HepG2 (cell line): ENCODE results near the gene EIF3B. TPM values are rescaled to one million over a fixed set of nuclear protein-coding genes. Genes with fewer than 3 reads are reported as not detected.

ENCODE experiments used
- CREB1 ChIP-seq, 2 experiments: fragments of 450-650 bp in 1 of 2; IDR thresholded peaks; 2 replicates each; pipeline ENCODE4 v1.6.1; 2016 to 2017; ENCODE audit warnings: control low read depth in 1 of 2, mild to moderate bottlenecking in 1 of 2, missing compliant biosample characterization in 1 of 2, missing genetic modification characterization in 1 of 2
- GATAD2A ChIP-seq: IDR thresholded peaks from 2 replicates; pipeline ENCODE4 v1.6.1; 2016
- PRMT3 ChIP-seq: sonication (generic); formaldehyde crosslinking; IDR thresholded peaks from 2 replicates; pipeline ENCODE4 v1.8.1; 2022; ENCODE audit warnings: low read depth, mild to moderate bottlenecking, moderate library complexity, missing genetic modification reagents, borderline replicate concordance
- SMARCC2 ChIP-seq: fragments of 450-650 bp; IDR thresholded peaks from 2 replicates; pipeline ENCODE4 v1.6.1; 2017; ENCODE audit warnings: antibody characterized with exemption, mild to moderate bottlenecking
- SRSF4 ChIP-seq: fragments of 200-400 bp; formaldehyde crosslinking; IDR thresholded peaks from one replicate; pipeline ENCODE4 v1.6.1; 2018; ENCODE audit warnings: mild to moderate bottlenecking, low read depth, low read length, moderate library complexity; ENCODE audit not compliant: poor library complexity, severe bottlenecking
- TARDBP ChIP-seq: sonication (generic); formaldehyde crosslinking; IDR thresholded peaks from 2 replicates; pipeline ENCODE4 v1.8.0; 2022; ENCODE audit warnings: mild to moderate bottlenecking, missing genetic modification reagents
- TBL1XR1 ChIP-seq: fragments of 150-350 bp; IDR thresholded peaks from 2 replicates; pipeline ENCODE4 v1.6.1; 2014; ENCODE audit warnings: borderline replicate concordance, low read length; ENCODE audit not compliant: partially characterized antibody
- TEAD3 ChIP-seq: optimal IDR thresholded peaks from 2 replicates; pipeline ENCODE3; 2016; ENCODE audit warnings: borderline replicate concordance
- YY1 ChIP-seq: IDR thresholded peaks from 2 replicates; pipeline ENCODE4 v1.6.1; 2011; ENCODE audit warnings: low read length, low read depth, moderate library complexity, mild to moderate bottlenecking; ENCODE audit not compliant: insufficient read depth, insufficient replicate concordance
- ZFP36L1 ChIP-seq: sonication (generic); formaldehyde crosslinking; IDR thresholded peaks from 2 replicates; pipeline ENCODE4 v1.8.0; 2022; ENCODE audit warnings: mild to moderate bottlenecking, missing genetic modification reagents, moderate library complexity
- ZMYM4 ChIP-seq: sonication (generic); formaldehyde crosslinking; IDR thresholded peaks from 2 replicates; pipeline ENCODE4 v1.8.1; 2023; ENCODE audit warnings: mild to moderate bottlenecking, missing genetic modification reagents
- ZNF251 ChIP-seq: sonication (generic); formaldehyde crosslinking; IDR thresholded peaks from 2 replicates; pipeline ENCODE4 v1.9.0; 2021; ENCODE audit warnings: mild to moderate bottlenecking, missing genetic modification reagents
- ZNF761 ChIP-seq: sonication (generic); formaldehyde crosslinking; conservative IDR thresholded peaks from 2 replicates; pipeline ENCODE4 v1.4.0; 2020; ENCODE audit warnings: mild to moderate bottlenecking, missing genetic modification reagents
- ZSCAN29 ChIP-seq: sonication (generic); formaldehyde crosslinking; conservative IDR thresholded peaks from 2 replicates; pipeline ENCODE4 v1.4.0; 2020; ENCODE audit warnings: mild to moderate bottlenecking, missing genetic modification reagents
- polyA plus RNA-seq, 8 experiments: library from polyadenylated mRNA; depleted of rRNA in 3 of 8; stranded (reverse) in 7 of 8; unstranded in 1 of 8; fragments of >200 nt; fragmentation: Illumina TruSeq in 4 of 8; extraction: Trizol in 4 of 8; gene quantifications; 2 replicates each; pipeline versions ENCODE4 v1.2.1 to v1.2.3, GENCODE V29; 2011 to 2016; ENCODE audit warnings: low read depth in 4 of 8, missing spikeins in 1 of 8, mixed read lengths in 1 of 8; ENCODE audit not compliant: insufficient read depth in 1 of 8
- total RNA-seq, 5 experiments: library from RNA; depleted of rRNA; stranded (reverse); fragments of >200 nt; fragmentation: Illumina TruSeq; extraction: Trizol; gene quantifications; 2 replicates each; pipeline ENCODE4 v1.2.3, GENCODE V29; 2016; ENCODE audit warnings: low read depth in 1 of 5
- TF ChIP-seq, protein P1 (sequence below): sonication (generic); formaldehyde crosslinking; IDR thresholded peaks from 2 replicates; pipeline ENCODE4 v1.4.0; 2020; ENCODE audit warnings: missing genetic modification reagents
- TF ChIP-seq, protein P2 (sequence below): sonication (generic); formaldehyde crosslinking; IDR thresholded peaks from 2 replicates; pipeline ENCODE4 v1.4.0; 2020; ENCODE audit warnings: missing genetic modification reagents, borderline replicate concordance
- TF ChIP-seq, protein P3 (sequence below): sonication (generic); formaldehyde crosslinking; IDR thresholded peaks from 2 replicates; pipeline ENCODE4 v1.5.0; 2020; ENCODE audit warnings: missing genetic modification reagents
- TF ChIP-seq, protein P4 (sequence below): sonication (generic); formaldehyde crosslinking; conservative IDR thresholded peaks from 2 replicates; pipeline ENCODE4 v1.4.0; 2020; ENCODE audit warnings: missing genetic modification reagents

EIF3B gene
- total and polyA plus RNA-seq, 2 of the 13 experiments (the other 11 are each of a cell fraction or from before 2014, with no cell fraction given) = 92.2 to 241 TPM

DNA sequence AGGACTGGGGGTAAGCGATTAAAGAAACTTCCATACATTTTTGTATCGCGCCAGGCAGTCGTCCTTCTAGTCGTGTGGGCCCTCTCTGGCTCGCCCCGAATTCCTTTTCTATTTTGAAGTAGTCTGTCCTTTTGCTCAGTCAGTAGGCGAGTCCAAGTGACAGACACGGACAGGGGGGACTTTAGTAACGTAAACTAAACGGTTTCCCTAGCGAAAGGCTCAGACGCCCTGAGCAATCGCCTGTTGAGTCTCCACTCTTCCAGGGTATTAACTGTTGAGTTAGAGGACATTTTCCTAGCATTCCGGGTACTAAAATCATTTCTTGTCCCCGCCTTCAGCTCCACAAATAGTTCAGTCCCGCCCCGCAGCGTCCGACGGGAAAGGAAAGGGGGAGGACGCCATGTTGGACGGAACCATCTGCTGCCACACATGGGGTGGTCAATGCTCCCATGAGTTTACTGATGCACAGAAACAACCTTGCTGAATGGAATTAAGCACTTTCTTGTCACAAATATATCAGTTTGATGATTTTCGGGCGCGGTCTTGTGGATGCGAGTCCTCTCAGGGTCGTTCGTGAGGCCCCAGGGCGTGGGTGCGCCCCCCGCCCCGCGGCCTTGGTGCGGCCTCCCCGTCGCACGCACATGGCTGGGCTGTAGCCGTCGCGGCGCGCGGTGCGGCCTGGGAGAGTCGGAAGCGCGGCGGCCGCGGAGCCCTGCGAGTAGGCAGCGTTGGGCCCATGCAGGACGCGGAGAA lies at the start of gene EIF3B (continued):
- TF ChIP-seq, protein P1, sequence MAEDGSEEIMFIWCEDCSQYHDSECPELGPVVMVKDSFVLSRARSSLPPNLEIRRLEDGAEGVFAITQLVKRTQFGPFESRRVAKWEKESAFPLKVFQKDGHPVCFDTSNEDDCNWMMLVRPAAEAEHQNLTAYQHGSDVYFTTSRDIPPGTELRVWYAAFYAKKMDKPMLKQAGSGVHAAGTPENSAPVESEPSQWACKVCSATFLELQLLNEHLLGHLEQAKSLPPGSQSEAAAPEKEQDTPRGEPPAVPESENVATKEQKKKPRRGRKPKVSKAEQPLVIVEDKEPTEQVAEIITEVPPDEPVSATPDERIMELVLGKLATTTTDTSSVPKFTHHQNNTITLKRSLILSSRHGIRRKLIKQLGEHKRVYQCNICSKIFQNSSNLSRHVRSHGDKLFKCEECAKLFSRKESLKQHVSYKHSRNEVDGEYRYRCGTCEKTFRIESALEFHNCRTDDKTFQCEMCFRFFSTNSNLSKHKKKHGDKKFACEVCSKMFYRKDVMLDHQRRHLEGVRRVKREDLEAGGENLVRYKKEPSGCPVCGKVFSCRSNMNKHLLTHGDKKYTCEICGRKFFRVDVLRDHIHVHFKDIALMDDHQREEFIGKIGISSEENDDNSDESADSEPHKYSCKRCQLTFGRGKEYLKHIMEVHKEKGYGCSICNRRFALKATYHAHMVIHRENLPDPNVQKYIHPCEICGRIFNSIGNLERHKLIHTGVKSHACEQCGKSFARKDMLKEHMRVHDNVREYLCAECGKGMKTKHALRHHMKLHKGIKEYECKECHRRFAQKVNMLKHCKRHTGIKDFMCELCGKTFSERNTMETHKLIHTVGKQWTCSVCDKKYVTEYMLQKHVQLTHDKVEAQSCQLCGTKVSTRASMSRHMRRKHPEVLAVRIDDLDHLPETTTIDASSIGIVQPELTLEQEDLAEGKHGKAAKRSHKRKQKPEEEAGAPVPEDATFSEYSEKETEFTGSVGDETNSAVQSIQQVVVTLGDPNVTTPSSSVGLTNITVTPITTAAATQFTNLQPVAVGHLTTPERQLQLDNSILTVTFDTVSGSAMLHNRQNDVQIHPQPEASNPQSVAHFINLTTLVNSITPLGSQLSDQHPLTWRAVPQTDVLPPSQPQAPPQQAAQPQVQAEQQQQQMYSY (CRISPR knock-in tag) = no peak; the same call in 1 of the 2 replicates
- TF ChIP-seq ZSCAN29 (CRISPR knock-in tag) (no peak; the same call in 1 of the 2 replicates), ZNF761 (CRISPR knock-in tag) (no peak), YY1 (peak; percentile 93), TEAD3 (CRISPR knock-in tag) (no peak), SMARCC2 (no peak), ZFP36L1 (CRISPR knock-in tag) (no peak; the same call in 1 of the 2 replicates), GATAD2A (CRISPR knock-in tag) (no peak), TBL1XR1 (no peak), ZMYM4 (CRISPR knock-in tag) (peak; percentile 29; the same call in 1 of the 2 replicates), TARDBP (CRISPR knock-in tag) (0 out of 2 replicates have a peak, but pooled peaks have one; percentile 18), PRMT3 (CRISPR knock-in tag) (no peak), ZNF251 (CRISPR knock-in tag) (peak; percentile 46; the same call in 1 of the 2 replicates), SRSF4 (no peak), CREB1 (IDR thresholded peaks at IDR 0.05) (peak; percentile 50), CREB1 (CRISPR knock-in tag; IDR thresholded peaks at IDR 0.05) (peak; percentile 73)
- TF ChIP-seq, protein P2, sequence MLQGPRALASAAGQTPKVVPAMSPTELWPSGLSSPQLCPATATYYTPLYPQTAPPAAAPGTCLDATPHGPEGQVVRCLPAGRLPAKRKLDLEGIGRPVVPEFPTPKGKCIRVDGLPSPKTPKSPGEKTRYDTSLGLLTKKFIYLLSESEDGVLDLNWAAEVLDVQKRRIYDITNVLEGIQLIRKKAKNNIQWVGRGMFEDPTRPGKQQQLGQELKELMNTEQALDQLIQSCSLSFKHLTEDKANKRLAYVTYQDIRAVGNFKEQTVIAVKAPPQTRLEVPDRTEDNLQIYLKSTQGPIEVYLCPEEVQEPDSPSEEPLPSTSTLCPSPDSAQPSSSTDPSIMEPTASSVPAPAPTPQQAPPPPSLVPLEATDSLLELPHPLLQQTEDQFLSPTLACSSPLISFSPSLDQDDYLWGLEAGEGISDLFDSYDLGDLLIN (CRISPR knock-in tag) = no peak
- TF ChIP-seq, protein P3, sequence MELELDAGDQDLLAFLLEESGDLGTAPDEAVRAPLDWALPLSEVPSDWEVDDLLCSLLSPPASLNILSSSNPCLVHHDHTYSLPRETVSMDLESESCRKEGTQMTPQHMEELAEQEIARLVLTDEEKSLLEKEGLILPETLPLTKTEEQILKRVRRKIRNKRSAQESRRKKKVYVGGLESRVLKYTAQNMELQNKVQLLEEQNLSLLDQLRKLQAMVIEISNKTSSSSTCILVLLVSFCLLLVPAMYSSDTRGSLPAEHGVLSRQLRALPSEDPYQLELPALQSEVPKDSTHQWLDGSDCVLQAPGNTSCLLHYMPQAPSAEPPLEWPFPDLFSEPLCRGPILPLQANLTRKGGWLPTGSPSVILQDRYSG = no peak
- TF ChIP-seq, protein P4, sequence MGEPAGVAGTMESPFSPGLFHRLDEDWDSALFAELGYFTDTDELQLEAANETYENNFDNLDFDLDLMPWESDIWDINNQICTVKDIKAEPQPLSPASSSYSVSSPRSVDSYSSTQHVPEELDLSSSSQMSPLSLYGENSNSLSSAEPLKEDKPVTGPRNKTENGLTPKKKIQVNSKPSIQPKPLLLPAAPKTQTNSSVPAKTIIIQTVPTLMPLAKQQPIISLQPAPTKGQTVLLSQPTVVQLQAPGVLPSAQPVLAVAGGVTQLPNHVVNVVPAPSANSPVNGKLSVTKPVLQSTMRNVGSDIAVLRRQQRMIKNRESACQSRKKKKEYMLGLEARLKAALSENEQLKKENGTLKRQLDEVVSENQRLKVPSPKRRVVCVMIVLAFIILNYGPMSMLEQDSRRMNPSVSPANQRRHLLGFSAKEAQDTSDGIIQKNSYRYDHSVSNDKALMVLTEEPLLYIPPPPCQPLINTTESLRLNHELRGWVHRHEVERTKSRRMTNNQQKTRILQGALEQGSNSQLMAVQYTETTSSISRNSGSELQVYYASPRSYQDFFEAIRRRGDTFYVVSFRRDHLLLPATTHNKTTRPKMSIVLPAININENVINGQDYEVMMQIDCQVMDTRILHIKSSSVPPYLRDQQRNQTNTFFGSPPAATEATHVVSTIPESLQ (CRISPR knock-in tag) = no peak; the same call in 1 of the 2 replicates
